Peyer's patch (tissue), 4 donors: ENCODE measurements around the gene RNF150. TPM values are rescaled to one million over a fixed set of nuclear protein-coding genes. Genes with fewer than 3 reads are reported as not detected.

Source experiments
- DNase-seq, 3 donors: peaks; one replicate each; pipeline ENCODE4 v3.0.0-alpha.2; 2017 to 2019
- H3K27ac ChIP-seq, 4 donors: fragments of 200-600 bp; sonication (generic); one replicate each; pipeline ENCODE4 v1.5.1; 2016 to 2019
- H3K27me3 ChIP-seq, 2 donors: fragments of 200-600 bp; sonication (generic); one replicate each; pipeline ENCODE4 v1.5.1; 2019
- H3K36me3 ChIP-seq, 3 donors: fragments of 200-600 bp; sonication (generic); one replicate each; pipeline ENCODE4 v1.5.1; 2016 to 2019
- H3K4me1 ChIP-seq, 4 donors: fragments of 200-600 bp; sonication (generic); one replicate each; pipeline ENCODE4 v1.5.1; 2016 to 2019
- H3K4me3 ChIP-seq, 4 donors: fragments of 200-600 bp; sonication (generic); 1 replicate in 3 of 4; 2 replicates in 1 of 4; pipeline ENCODE4 v1.5.1; 2016 to 2019; ENCODE audit warnings: mild to moderate bottlenecking in 1 of 4
- H3K9me3 ChIP-seq, 4 donors: fragments of 200-600 bp; sonication (generic); one replicate each; pipeline ENCODE4 v1.5.1; 2016 to 2019; ENCODE audit warnings: mild to moderate bottlenecking in 1 of 4
- CTCF ChIP-seq, 6 experiments: fragments of 450-650 bp in 4 of 6; fragments of 200-600 bp in 2 of 6; sonication (generic) in 1 of 6; IDR thresholded peaks; one replicate each; pipeline ENCODE4 v1.5.1; 2017 to 2019; ENCODE audit warnings: antibody characterized with exemption in 6 of 6, mild to moderate bottlenecking in 3 of 6, moderate library complexity in 1 of 6
- POLR2A ChIP-seq, 2 donors: fragments of 450-650 bp; IDR thresholded peaks; one replicate each; pipeline ENCODE4 v1.5.1; 2017; ENCODE audit warnings: antibody characterized with exemption in 2 of 2, mild to moderate bottlenecking in 2 of 2, moderate library complexity in 2 of 2
- total RNA-seq, 4 donors: library from RNA; depleted of rRNA; stranded (reverse); fragments of >200 nt; gene quantifications; one replicate each; pipeline ENCODE4 v1.1.0, GENCODE V29; 2016

The RNF150 gene
- total RNA-seq, 4 donors from 2014 or later: 1.2 to 9.9 (median 2.5) TPM

DNA sequence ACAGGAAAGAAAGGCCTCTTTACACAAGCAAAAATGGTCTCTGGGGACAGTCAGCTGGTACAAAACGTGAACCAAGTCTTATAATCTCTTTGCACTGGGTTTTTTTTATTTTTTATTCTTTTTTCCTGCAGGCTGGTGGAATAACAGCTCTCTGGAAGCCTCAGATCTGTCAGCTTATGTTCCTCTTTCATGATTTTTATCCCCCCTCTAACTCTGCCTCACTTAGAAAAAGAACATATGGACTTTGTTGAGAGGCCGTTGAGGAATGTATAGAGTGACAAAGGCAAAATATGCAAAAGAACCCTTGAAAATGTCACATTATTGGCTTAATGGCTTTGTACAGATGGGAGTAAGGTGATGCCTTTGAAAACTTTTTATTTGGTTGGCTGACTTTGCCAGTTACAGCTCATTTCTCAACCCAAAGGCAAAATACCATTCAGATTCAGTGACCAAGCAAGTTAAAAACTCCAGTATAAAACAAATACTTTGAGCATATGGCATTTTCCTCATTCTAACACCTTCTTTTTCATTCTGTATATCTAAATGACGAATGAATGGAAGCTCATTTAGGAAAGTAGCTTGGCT, 111.1 kb downstream of the RNF150 start:
- DNase-seq: no peak
- Histone ChIP-seq H3K27me3 (no peaks in the 10 kb centered on the region), H3K27ac (no peak overlapping the region), H3K36me3 (no peaks in the 10 kb centered on the region), H3K9me3 (no peaks in the 10 kb centered on the region), H3K4me1 (no peaks in the 10 kb centered on the region), H3K4me3 (no peak overlapping the region)
- TF ChIP-seq CTCF (IDR thresholded peaks at IDR 0.05) (no peak), POLR2A (IDR thresholded peaks at IDR 0.05) (no peak)

GRCh38 chr4:141021397-141022110, 111.7 kb downstream of the RNF150 start:
- no peak for TF ChIP-seq CTCF (IDR thresholded peaks at IDR 0.05)
- no peak for TF ChIP-seq POLR2A (IDR thresholded peaks at IDR 0.05)
- Histone ChIP-seq H3K27ac (no peak overlapping the region), H3K27me3 (no peaks in the 10 kb centered on the region), H3K4me1 (no peaks in the 10 kb centered on the region), H3K4me3 (no peak overlapping the region), H3K9me3 (no peaks in the 10 kb centered on the region), H3K36me3 (no peaks in the 10 kb centered on the region)
- no peak for DNase-seq

- Histone ChIP-seq H3K36me3 (no peaks in the 10 kb centered on the region), H3K4me3 (no peak overlapping the region), H3K4me1 (no peaks in the 10 kb centered on the region), H3K27me3 (no peaks in the 10 kb centered on the region), H3K27ac (no peak overlapping the region), H3K9me3 (no peaks in the 10 kb centered on the region)
- no peak for TF ChIP-seq CTCF (IDR thresholded peaks at IDR 0.05)
- TF ChIP-seq POLR2A (IDR thresholded peaks at IDR 0.05): no peak
- no peak for DNase-seq
Observed at GRCh38 chr4:141020801-141021261, 112.4 kb downstream of the RNF150 start.

DNA sequence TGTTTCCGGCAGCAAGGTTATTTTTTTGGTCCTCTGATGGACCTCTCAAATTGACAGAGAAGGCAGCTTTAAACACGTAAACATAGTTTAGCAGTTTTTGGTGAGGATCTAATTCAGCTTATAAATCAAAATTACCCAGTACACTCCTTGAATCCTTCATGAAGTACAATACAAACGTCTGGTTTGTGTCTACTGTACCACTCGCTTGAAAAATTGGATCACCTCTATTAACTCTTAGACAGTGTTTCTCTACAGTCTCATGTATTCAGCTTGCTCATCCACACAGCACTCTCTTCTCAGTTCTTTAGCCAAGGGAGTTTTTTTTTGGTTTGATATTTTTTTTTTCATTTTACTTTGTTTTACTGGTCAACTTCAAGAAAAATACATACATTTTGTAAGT, 113.5 kb downstream of the RNF150 start:
- DNase-seq: no peak
- H3K4me1 ChIP-seq: no peaks in the 10 kb centered on the region
- no peak overlapping the region for H3K4me3 ChIP-seq
- H3K36me3 ChIP-seq: no peaks in the 10 kb centered on the region
- no peaks in the 10 kb centered on the region for H3K9me3 ChIP-seq
- no peak overlapping the region for H3K27ac ChIP-seq
- TF ChIP-seq POLR2A (IDR thresholded peaks at IDR 0.05) (no peak), CTCF (IDR thresholded peaks at IDR 0.05) (no peak)
- H3K27me3 ChIP-seq: no peaks in the 10 kb centered on the region

DNA sequence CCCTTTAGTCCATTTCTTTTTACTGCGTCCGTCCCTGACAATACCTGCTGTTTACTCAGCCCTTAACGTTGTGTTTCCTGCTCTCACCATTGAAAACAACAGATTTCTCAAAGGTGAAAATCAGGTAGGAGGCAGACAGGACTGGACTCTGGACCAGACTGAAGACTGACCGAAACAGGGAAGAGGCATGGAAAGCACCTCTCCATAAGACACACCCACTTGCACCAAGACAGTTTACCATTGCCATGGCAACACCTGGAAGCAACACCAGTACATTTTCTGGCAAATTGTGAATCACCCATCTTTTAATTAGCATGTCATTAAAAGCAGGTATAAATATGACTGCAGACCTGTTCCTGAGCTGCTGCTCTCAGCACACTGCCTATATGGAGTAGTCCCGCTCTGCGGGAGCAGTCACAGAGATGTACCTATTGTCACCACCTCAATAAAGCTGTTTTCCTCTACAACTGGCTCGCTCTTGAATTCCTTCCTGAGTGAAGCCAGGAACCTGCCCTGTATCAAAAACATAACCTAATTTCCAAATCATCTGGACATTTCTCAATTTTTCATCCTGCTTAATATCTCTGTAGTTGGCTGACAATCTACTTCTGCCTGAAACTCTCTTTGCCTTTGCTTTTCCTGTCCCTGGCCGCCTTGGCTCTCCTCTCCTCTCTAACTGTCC, 117.0 kb downstream of the RNF150 start:
- no peak for DNase-seq
- H3K27me3 ChIP-seq: no peaks in the 10 kb centered on the region
- no peak overlapping the region for H3K4me3 ChIP-seq
- H3K4me1 ChIP-seq: no peaks in the 10 kb centered on the region
- peak overlapping the region in 1 of 4 donors; percentile 6 for H3K27ac ChIP-seq
- H3K36me3 ChIP-seq: no peaks in the 10 kb centered on the region
- H3K9me3 ChIP-seq: no peaks in the 10 kb centered on the region
- no peak for TF ChIP-seq POLR2A (IDR thresholded peaks at IDR 0.05)
- no peak for TF ChIP-seq CTCF (IDR thresholded peaks at IDR 0.05)
